ENCODE results near the gene NANOS1.

The NANOS1 gene

GRCh38 chr10:119078422-119079179, 49.1 kb downstream of the NANOS1 start:
- Histone ChIP-seq H3K27ac (no peak overlapping the region), H3K9ac (no peak overlapping the region), H3K4me1 (peaks cover 8% of the 10 kb centered on the region)

GRCh38 chr10:119079599-119080520, 50.3 kb downstream of the NANOS1 start:
- Histone ChIP-seq H3K4me3 (ENCODE audit: low read depth, low read length) (peak overlapping the region; percentile 92), H3K79me2 (peaks cover 34% of the 10 kb centered on the region)

More at GRCh38 chr10:119078422-119079179, 49.1 kb downstream of the NANOS1 start:
- TF ChIP-seq CTCF (IDR thresholded peaks at IDR 0.05): no peak
- Histone ChIP-seq H3K4me3 (ENCODE audit: low read depth, low read length) (peak overlapping the region; percentile 92), H2AFZ (no peak overlapping the region), H3K4me2 (ENCODE audit: low read length) (peak overlapping the region; percentile 78), H3K9me3 (ENCODE audit: control insufficient read depth, low read length) (no peaks in the 10 kb centered on the region), H3K36me3 (ENCODE audit: control insufficient read depth, insufficient read depth, low read length) (no peaks in the 10 kb centered on the region), H3K27me3 (ENCODE audit: control insufficient read depth, insufficient read depth, low read length) (no peaks in the 10 kb centered on the region), H3K79me2 (peaks cover 39% of the 10 kb centered on the region)

GRCh38 chr10:119080521-119081259, 51.2 kb downstream of the NANOS1 start, which contains the start of gene EIF3A:
EIF3A (minus strand) TSS chr10:119080817; CDS start chr10:119080676, 141 bp downstream.
- Histone ChIP-seq H3K9ac (peak within 1 kb of the TSS; percentile 96), H2AFZ (peak within 1 kb of the TSS; percentile 99), H3K9me3 (ENCODE audit: control insufficient read depth, low read length) (no peaks in the 10 kb centered on the region), H3K36me3 (ENCODE audit: control insufficient read depth, insufficient read depth, low read length) (no peaks in the 10 kb centered on the region), H3K4me3 (ENCODE audit: low read depth, low read length) (peak within 1 kb of the TSS; percentile 92), H3K27ac (peak within 1 kb of the TSS; percentile 95), H3K27me3 (ENCODE audit: control insufficient read depth, insufficient read depth, low read length) (no peaks in the 10 kb centered on the region), H3K4me2 (ENCODE audit: low read length) (peak within 1 kb of the TSS; percentile 78), H3K79me2 (peaks cover 31% of the 10 kb centered on the region), H3K4me1 (peaks cover 8% of the 10 kb centered on the region)
- TF ChIP-seq CTCF (IDR thresholded peaks at IDR 0.05): peak; percentile 3

More at GRCh38 chr10:119079599-119080520, 50.3 kb downstream of the NANOS1 start:
- Histone ChIP-seq H3K9me3 (ENCODE audit: control insufficient read depth, low read length) (no peaks in the 10 kb centered on the region), H3K9ac (peak overlapping the region; percentile 96), H3K36me3 (ENCODE audit: control insufficient read depth, insufficient read depth, low read length) (no peaks in the 10 kb centered on the region), H2AFZ (peak overlapping the region; percentile 99), H3K27ac (peak overlapping the region; percentile 95), H3K4me2 (ENCODE audit: low read length) (peak overlapping the region; percentile 78), H3K27me3 (ENCODE audit: control insufficient read depth, insufficient read depth, low read length) (no peaks in the 10 kb centered on the region), H3K4me1 (peaks cover 8% of the 10 kb centered on the region)
- TF ChIP-seq CTCF (IDR thresholded peaks at IDR 0.05): no peak

Data from parathyroid adenoma (tissue), 2 donors.